GM12878 (cell line): ENCODE results near the gene SYPL1. TPM values are rescaled to one million over a fixed set of nuclear protein-coding genes. Genes with fewer than 3 reads are reported as not detected.

Experiments used
- ATF2 ChIP-seq: IDR thresholded peaks from 2 replicates; pipeline ENCODE4 v1.6.1; 2012; ENCODE audit warnings: low read length, inconsistent platforms
- BACH1 ChIP-seq: fragments of 450-650 bp; IDR thresholded peaks from 2 replicates; pipeline ENCODE4 v1.6.1; 2017; ENCODE audit warnings: mild to moderate bottlenecking, borderline replicate concordance
- CBFB ChIP-seq: IDR thresholded peaks from 2 replicates; pipeline ENCODE4 v1.6.1; 2016; ENCODE audit warnings: antibody characterized with exemption, low read depth
- CBX3 ChIP-seq: fragments of 200-600 bp; sonication (generic); IDR thresholded peaks from 2 replicates; pipeline ENCODE4 v1.6.1; 2016; ENCODE audit warnings: low read depth, borderline replicate concordance
- CBX5 ChIP-seq: sonication (generic); IDR thresholded peaks from 2 replicates; pipeline ENCODE4 v1.6.1; 2016; ENCODE audit warnings: low read depth, moderate library complexity, mild to moderate bottlenecking, inconsistent platforms
- CHD2 ChIP-seq: IDR thresholded peaks from 2 replicates; pipeline ENCODE4 v1.6.1; 2011; ENCODE audit warnings: low read depth, low read length, improper control_type of control experiment, borderline replicate concordance
- DPF2 ChIP-seq: fragments of 450-650 bp; IDR thresholded peaks from 2 replicates; pipeline ENCODE4 v1.6.1; 2017; ENCODE audit warnings: mild to moderate bottlenecking
- FOXM1 ChIP-seq: IDR thresholded peaks from 2 replicates; pipeline ENCODE4 v1.6.1; 2012; ENCODE audit warnings: low read depth, mild to moderate bottlenecking, inconsistent platforms, low read length, moderate library complexity
- IKZF1 ChIP-seq: fragments of 450-650 bp; conservative IDR thresholded peaks from 2 replicates; pipeline ENCODE4 v1.6.1; 2017; ENCODE audit warnings: antibody characterized with exemption, mild to moderate bottlenecking
- MEF2A ChIP-seq: IDR thresholded peaks from 2 replicates; pipeline ENCODE4 v1.6.1; 2011; ENCODE audit warnings: low read depth, mild to moderate bottlenecking, low read length, moderate library complexity; ENCODE audit not compliant: insufficient read depth
- NFIC ChIP-seq: IDR thresholded peaks from 2 replicates; pipeline ENCODE4 v1.6.1; 2012; ENCODE audit warnings: low read depth, mild to moderate bottlenecking, inconsistent platforms, low read length, moderate library complexity
- NFYB ChIP-seq: IDR thresholded peaks from 2 replicates; pipeline ENCODE4 v1.6.1; 2011; ENCODE audit warnings: low read depth, mild to moderate bottlenecking, low read length, improper control_type of control experiment, moderate library complexity; ENCODE audit not compliant: insufficient read depth
- NR2F1 ChIP-seq: fragments of 450-650 bp; conservative IDR thresholded peaks from 2 replicates; pipeline ENCODE4 v1.6.1; 2017; ENCODE audit warnings: mild to moderate bottlenecking
- POLR2A ChIP-seq: IDR thresholded peaks from 2 replicates; pipeline ENCODE4 v1.6.1; 2011; ENCODE audit warnings: low read depth, mild to moderate bottlenecking, low read length
- POLR2AphosphoS5 ChIP-seq: IDR thresholded peaks from 2 replicates; pipeline ENCODE4 v1.6.1; 2011; ENCODE audit warnings: mild to moderate bottlenecking, low read length, inconsistent platforms
- RAD21 ChIP-seq: IDR thresholded peaks from 2 replicates; pipeline ENCODE4 v1.6.1; 2011; ENCODE audit warnings: mild to moderate bottlenecking, low read depth, low read length, moderate library complexity; ENCODE audit not compliant: insufficient read depth
- SMARCA5 ChIP-seq: fragments of 450-650 bp; IDR thresholded peaks from 2 replicates; pipeline ENCODE4 v1.6.1; 2017; ENCODE audit warnings: mild to moderate bottlenecking
- SPI1 ChIP-seq: IDR thresholded peaks from 2 replicates; pipeline ENCODE4 v1.6.1; 2011; ENCODE audit warnings: low read depth, mild to moderate bottlenecking, low read length, moderate library complexity, borderline replicate concordance; ENCODE audit not compliant: insufficient read depth
- SREBF2 ChIP-seq: IDR thresholded peaks from 2 replicates; pipeline ENCODE4 v1.6.1; 2012; ENCODE audit warnings: mild to moderate bottlenecking, low read length
- STAT3 ChIP-seq: IDR thresholded peaks from 2 replicates; pipeline ENCODE4 v1.6.1; 2011; ENCODE audit warnings: low read depth, low read length, improper control_type of control experiment
- TAF1 ChIP-seq: IDR thresholded peaks from 2 replicates; pipeline ENCODE4 v1.6.1; 2011; ENCODE audit warnings: mild to moderate bottlenecking, low read depth, low read length, borderline replicate concordance
- TCF3 ChIP-seq: IDR thresholded peaks from 2 replicates; pipeline ENCODE4 v1.6.1; 2012; ENCODE audit warnings: low read depth, mild to moderate bottlenecking, low read length, borderline replicate concordance; ENCODE audit not compliant: insufficient read depth
- WRNIP1 ChIP-seq: IDR thresholded peaks from 2 replicates; pipeline ENCODE4 v1.6.1; 2011; ENCODE audit warnings: low read depth, low read length, improper control_type of control experiment, borderline replicate concordance
- ZNF207 ChIP-seq: fragments of 450-650 bp; IDR thresholded peaks from 2 replicates; pipeline ENCODE4 v1.6.1; 2014; ENCODE audit warnings: antibody characterized with exemption, mild to moderate bottlenecking, borderline replicate concordance
- ZNF217 ChIP-seq: fragments of 450-650 bp; IDR thresholded peaks from 2 replicates; pipeline ENCODE4 v1.6.1; 2017; ENCODE audit warnings: antibody characterized with exemption, mild to moderate bottlenecking
- polyA plus RNA-seq, 11 experiments: library from polyadenylated mRNA; depleted of rRNA in 4 of 11; unstranded in 6 of 11; stranded (reverse) in 5 of 11; fragments of >200 nt; fragmentation: Nextera tagmentation in 4 of 11; fragmentation: Illumina TruSeq in 1 of 11; extraction: Ambion mirVana in 4 of 11; extraction: Trizol in 1 of 11; gene quantifications; 1 replicate in 1 of 11; 2 replicates in 10 of 11; pipeline versions ENCODE4 v1.2.1 to v1.2.3, GENCODE V29; 2011 to 2016; ENCODE audit warnings: inconsistent platforms in 2 of 11, missing spikeins in 2 of 11, low read depth in 1 of 11
- total RNA-seq, 4 experiments: library from RNA; depleted of rRNA in 3 of 4; stranded (reverse); fragments of >200 nt in 3 of 4; fragmentation: Illumina TruSeq in 1 of 4; extraction: Trizol in 1 of 4; gene quantifications; 2 replicates each; pipeline versions ENCODE4 v1.2.1 to v1.2.3, GENCODE V29; 2013 to 2021
- TF ChIP-seq, protein P1 (sequence below): IDR thresholded peaks from 2 replicates; pipeline ENCODE4 v1.6.1; 2012; ENCODE audit warnings: improper control_type of control experiment, low read depth, low read length; ENCODE audit not compliant: insufficient replicate concordance

SYPL1 gene
- total and polyA plus RNA-seq, 10 of the 15 experiments (the other 5 are each of a cell fraction or from before 2014, with no cell fraction given), result 34.5 to 177 (median 87.3) TPM

- TF ChIP-seq CBX5, result peak; percentile 76
- TF ChIP-seq POLR2AphosphoS5, result peak; percentile 78
- TF ChIP-seq TAF1, result peak; percentile 53; the same call in 1 of the 2 replicates
- TF ChIP-seq STAT3, result peak; percentile 68; the same call in 1 of the 2 replicates
- TF ChIP-seq FOXM1, result peak; percentile 90
- peak; percentile 83 for TF ChIP-seq ATF2
- peak; percentile 69 for TF ChIP-seq MEF2A
- peak; percentile 73; the same call in 1 of the 2 replicates for TF ChIP-seq TCF3
- TF ChIP-seq NR2F1, result peak; percentile 75; the same call in 1 of the 2 replicates
- TF ChIP-seq CBFB, result peak; percentile 67
- peak; percentile 18; the same call in 1 of the 2 replicates for TF ChIP-seq RAD21
- TF ChIP-seq DPF2, result peak; percentile 97
- peak; percentile 22; the same call in 1 of the 2 replicates for TF ChIP-seq ZNF207
- TF ChIP-seq POLR2A, result peak; percentile 79
- TF ChIP-seq CBX3, result no peak
- TF ChIP-seq WRNIP1, result no peak
- TF ChIP-seq IKZF1, result peak; percentile 99
- peak; percentile 71 for TF ChIP-seq BACH1
- TF ChIP-seq NFIC, result peak; percentile 93
- peak; percentile 89; the same call in 1 of the 2 replicates for TF ChIP-seq ZNF217
- peak; percentile 69 for TF ChIP-seq SPI1
- peak; percentile 61 for TF ChIP-seq NFYB
- TF ChIP-seq, protein P1, sequence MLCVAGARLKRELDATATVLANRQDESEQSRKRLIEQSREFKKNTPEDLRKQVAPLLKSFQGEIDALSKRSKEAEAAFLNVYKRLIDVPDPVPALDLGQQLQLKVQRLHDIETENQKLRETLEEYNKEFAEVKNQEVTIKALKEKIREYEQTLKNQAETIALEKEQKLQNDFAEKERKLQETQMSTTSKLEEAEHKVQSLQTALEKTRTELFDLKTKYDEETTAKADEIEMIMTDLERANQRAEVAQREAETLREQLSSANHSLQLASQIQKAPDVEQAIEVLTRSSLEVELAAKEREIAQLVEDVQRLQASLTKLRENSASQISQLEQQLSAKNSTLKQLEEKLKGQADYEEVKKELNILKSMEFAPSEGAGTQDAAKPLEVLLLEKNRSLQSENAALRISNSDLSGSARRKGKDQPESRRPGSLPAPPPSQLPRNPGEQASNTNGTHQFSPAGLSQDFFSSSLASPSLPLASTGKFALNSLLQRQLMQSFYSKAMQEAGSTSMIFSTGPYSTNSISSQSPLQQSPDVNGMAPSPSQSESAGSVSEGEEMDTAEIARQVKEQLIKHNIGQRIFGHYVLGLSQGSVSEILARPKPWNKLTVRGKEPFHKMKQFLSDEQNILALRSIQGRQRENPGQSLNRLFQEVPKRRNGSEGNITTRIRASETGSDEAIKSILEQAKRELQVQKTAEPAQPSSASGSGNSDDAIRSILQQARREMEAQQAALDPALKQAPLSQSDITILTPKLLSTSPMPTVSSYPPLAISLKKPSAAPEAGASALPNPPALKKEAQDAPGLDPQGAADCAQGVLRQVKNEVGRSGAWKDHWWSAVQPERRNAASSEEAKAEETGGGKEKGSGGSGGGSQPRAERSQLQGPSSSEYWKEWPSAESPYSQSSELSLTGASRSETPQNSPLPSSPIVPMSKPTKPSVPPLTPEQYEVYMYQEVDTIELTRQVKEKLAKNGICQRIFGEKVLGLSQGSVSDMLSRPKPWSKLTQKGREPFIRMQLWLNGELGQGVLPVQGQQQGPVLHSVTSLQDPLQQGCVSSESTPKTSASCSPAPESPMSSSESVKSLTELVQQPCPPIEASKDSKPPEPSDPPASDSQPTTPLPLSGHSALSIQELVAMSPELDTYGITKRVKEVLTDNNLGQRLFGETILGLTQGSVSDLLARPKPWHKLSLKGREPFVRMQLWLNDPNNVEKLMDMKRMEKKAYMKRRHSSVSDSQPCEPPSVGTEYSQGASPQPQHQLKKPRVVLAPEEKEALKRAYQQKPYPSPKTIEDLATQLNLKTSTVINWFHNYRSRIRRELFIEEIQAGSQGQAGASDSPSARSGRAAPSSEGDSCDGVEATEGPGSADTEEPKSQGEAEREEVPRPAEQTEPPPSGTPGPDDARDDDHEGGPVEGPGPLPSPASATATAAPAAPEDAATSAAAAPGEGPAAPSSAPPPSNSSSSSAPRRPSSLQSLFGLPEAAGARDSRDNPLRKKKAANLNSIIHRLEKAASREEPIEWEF, result peak; percentile 62
- TF ChIP-seq SREBF2, result no peak
- no peak; the same call in 1 of the 2 replicates for TF ChIP-seq SMARCA5
- TF ChIP-seq CHD2, result peak; percentile 72; the same call in 1 of the 2 replicates
Measured at GRCh38 chr7:106071356-106071998, 40.6 kb downstream of the SYPL1 start (continued).
